ENCODE data around the gene ICE2. TPM values are rescaled to one million over a fixed set of nuclear protein-coding genes. Genes with fewer than 3 reads are reported as not detected.

Gene ICE2
- total and polyA plus RNA-seq, 11 donors, result 8.4 to 28.8 (median 21.6) TPM

GRCh38 chr15:60392601-60392985, 86.3 kb downstream of the ICE2 start:
- Histone ChIP-seq H3K4me1 (peaks cover 14 to 91% (median 71%) of the 10 kb centered on the region in 12 donors), H3K4me3 (peak overlapping the region in 7 of 12 donors; percentile 2 to 89 (median 22)), H3K9me3 (no peaks in the 10 kb centered on the region), H3K27ac (peak overlapping the region; percentile 25 to 97 (median 89)), H3K27me3 (no peaks in the 10 kb centered on the region), H3K36me3 (peaks cover 0 to 57% (median 6%) of the 10 kb centered on the region in 9 donors)
- intact Hi-C loops (cut with DNase I), result loop anchor here in 2 of 10 donors (2.0 to 5.0 kb wide), 2 partner anchors 22 to 35 kb away; no protein-coding TSS in a partner anchor
- no peak for DNase-seq
- peak in 2 of 4 donors; percentile 1 to 25 for ATAC-seq
- TF ChIP-seq POLR2A (IDR thresholded peaks at IDR 0.05) (no peak), CTCF (IDR thresholded peaks at IDR 0.05) (no peak)
- 30 to 47% (median 36%) methylated on average over 3 of the region's 3 CpGs for WGBS, 4 donors

GRCh38 chr15:60391722-60392315, 87.1 kb downstream of the ICE2 start:
- ATAC-seq (no peak), DNase-seq (no peak)
- TF ChIP-seq CTCF (IDR thresholded peaks at IDR 0.05) (no peak), POLR2A (IDR thresholded peaks at IDR 0.05) (no peak)
- Histone ChIP-seq H3K9me3 (no peaks in the 10 kb centered on the region), H3K27me3 (no peaks in the 10 kb centered on the region), H3K4me1 (peaks cover 14 to 98% (median 72%) of the 10 kb centered on the region in 12 donors), H3K36me3 (peaks cover 0 to 61% (median 6%) of the 10 kb centered on the region in 9 donors), H3K4me3 (peak overlapping the region in 3 of 12 donors; percentile 25 to 86 (median 29)), H3K27ac (peak overlapping the region in 11 of 12 donors; percentile 47 to 97 (median 87))
- 36 to 42% (median 41%) methylated on average over 4 of the region's 4 CpGs for WGBS, 4 donors
- intact Hi-C loops (cut with DNase I), result loop anchor here in 2 of 10 donors (2.0 to 5.0 kb wide), 2 partner anchors 21 to 35 kb away; no protein-coding TSS in a partner anchor

GRCh38 chr15:60390871-60391501, 88.0 kb downstream of the ICE2 start:
- ATAC-seq (peak in 3 of 4 donors; percentile 41 to 84 (median 63)), DNase-seq (peak in 2 of 5 donors; percentile 44 to 73)
- TF ChIP-seq POLR2A (IDR thresholded peaks at IDR 0.05) (no peak), CTCF (IDR thresholded peaks at IDR 0.05) (no peak)
- Histone ChIP-seq H3K36me3 (peaks cover 0 to 64% (median 6%) of the 10 kb centered on the region in 9 donors), H3K4me3 (peak overlapping the region in 3 of 12 donors; percentile 0 to 29 (median 25)), H3K27me3 (no peaks in the 10 kb centered on the region), H3K4me1 (peaks cover 14 to 100% (median 70%) of the 10 kb centered on the region in 12 donors), H3K27ac (peak overlapping the region; percentile 26 to 97 (median 84)), H3K9me3 (no peaks in the 10 kb centered on the region)
- intact Hi-C loops (cut with DNase I), result loop anchor here in 1 of 10 donors (5.0 kb wide), 1 partner anchor 34 kb away; no protein-coding TSS in a partner anchor
- WGBS, 4 donors, result 44 to 61% (median 48%) methylated on average over 6 of the region's 6 CpGs

- no peaks in the 10 kb centered on the region for H3K27me3 ChIP-seq
- H3K4me1 ChIP-seq, result peaks cover 14 to 100% (median 62%) of the 10 kb centered on the region in 12 donors
- 67 to 79% (median 74%) methylated on average over 6 of the region's 6 CpGs for whole genome bisulfite sequencing, 4 donors
- DNase-seq (no peak), ATAC-seq (no peak)
- intact Hi-C loops (cut with DNase I), result loop anchor here in 1 of 10 donors (5.0 kb wide), 1 partner anchor 33 kb away; no protein-coding TSS in a partner anchor
- H3K4me3 ChIP-seq, result peak overlapping the region in 4 of 12 donors; percentile 2 to 29 (median 10)
- peak overlapping the region in 7 of 12 donors; percentile 63 to 97 (median 91) for H3K27ac ChIP-seq
- H3K9me3 ChIP-seq, result no peaks in the 10 kb centered on the region
- H3K36me3 ChIP-seq, result peaks cover 0 to 64% (median 5%) of the 10 kb centered on the region in 9 donors
- TF ChIP-seq CTCF (IDR thresholded peaks at IDR 0.05), result no peak
- TF ChIP-seq POLR2A (IDR thresholded peaks at IDR 0.05), result no peak
Measured at GRCh38 chr15:60390231-60390630, 88.7 kb downstream of the ICE2 start.
